ENCODE data around the gene MYH15.

Gene MYH15

DNA sequence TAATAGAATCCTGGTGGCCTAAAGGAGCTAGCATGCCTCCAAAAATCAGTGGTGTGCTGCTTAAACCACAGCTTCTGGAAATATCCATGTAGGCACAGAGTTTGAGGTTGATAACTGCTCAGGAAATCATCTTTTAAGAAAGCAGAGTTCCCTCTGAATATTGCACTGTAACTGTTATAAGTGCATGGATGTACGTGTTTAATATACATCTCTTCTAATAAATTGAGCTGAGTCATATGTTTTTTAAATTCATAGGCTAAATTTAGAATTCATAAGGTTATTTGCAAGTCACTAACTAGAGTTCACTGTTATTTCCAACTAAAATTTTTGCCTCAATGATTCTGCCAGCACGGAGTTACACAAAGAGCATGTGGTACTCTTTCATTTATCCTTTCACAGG lies 68.9 kb downstream of the MYH15 start:
- no peak overlapping the region for H3K27ac ChIP-seq
- no peak for TF ChIP-seq CTCF (conservative IDR thresholded peaks at IDR 0.05)

DNA sequence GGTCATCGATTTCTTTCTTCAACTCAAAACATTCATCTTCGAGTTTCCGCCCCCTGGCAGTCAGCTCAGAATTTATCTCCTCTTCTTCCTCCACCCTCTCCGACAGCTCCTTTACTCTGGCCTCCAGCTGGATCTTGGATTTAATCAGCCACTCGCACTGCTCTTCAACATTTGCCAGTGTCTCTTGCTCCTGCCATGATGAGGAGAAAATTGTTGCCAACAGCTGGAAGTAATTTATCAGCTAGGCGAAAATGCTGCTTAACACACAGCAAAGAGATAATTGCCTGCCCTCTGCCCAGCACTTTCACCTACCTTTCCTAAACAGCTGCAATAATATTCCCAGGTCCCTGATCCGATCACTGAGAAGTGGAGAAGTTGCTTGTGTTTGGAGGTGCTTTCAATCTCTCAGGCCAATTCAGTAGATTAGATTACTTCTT lies 69.3 kb downstream of the MYH15 start:
- no peak for TF ChIP-seq CTCF (conservative IDR thresholded peaks at IDR 0.05)
- H3K27ac ChIP-seq = no peak overlapping the region

DNA sequence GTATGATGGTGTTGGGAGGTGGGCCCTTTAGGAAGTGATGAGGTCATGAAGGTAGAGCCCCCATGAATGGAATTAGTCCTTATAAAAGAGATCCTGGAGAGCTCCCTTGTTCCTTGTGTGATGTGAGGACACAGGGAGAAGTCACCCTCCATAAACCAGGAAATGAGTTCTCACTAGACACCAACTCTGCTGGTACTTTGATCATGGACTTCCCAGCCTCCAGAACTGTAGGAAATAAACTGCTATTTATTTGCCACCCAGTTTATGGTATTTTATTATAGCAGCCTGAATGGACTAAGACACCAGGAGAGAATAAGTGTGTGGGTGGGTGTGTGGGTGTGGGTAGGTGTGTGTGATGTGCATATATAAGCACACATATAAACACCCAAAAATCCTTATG lies 71.9 kb downstream of the MYH15 start:
- no peak overlapping the region for H3K27ac ChIP-seq
- no peak for TF ChIP-seq CTCF (conservative IDR thresholded peaks at IDR 0.05)

- H3K27ac ChIP-seq = peak overlapping the region; percentile 21; the same call in 1 of the 2 replicates
- TF ChIP-seq CTCF (conservative IDR thresholded peaks at IDR 0.05) = peak; percentile 60
Observed at GRCh38 chr3:108437439-108437838, 73.0 kb downstream of the MYH15 start.

- TF ChIP-seq CTCF (conservative IDR thresholded peaks at IDR 0.05) = no peak
Observed at GRCh38 chr3:108433928-108434327, 76.5 kb downstream of the MYH15 start.

GRCh38 chr3:108432431-108432830 lies 78.0 kb downstream of the MYH15 start:
- no peak overlapping the region for H3K27ac ChIP-seq
- TF ChIP-seq CTCF (conservative IDR thresholded peaks at IDR 0.05) = no peak

More at GRCh38 chr3:108433928-108434327, 76.5 kb downstream of the MYH15 start:
- no peak overlapping the region for H3K27ac ChIP-seq

DNA sequence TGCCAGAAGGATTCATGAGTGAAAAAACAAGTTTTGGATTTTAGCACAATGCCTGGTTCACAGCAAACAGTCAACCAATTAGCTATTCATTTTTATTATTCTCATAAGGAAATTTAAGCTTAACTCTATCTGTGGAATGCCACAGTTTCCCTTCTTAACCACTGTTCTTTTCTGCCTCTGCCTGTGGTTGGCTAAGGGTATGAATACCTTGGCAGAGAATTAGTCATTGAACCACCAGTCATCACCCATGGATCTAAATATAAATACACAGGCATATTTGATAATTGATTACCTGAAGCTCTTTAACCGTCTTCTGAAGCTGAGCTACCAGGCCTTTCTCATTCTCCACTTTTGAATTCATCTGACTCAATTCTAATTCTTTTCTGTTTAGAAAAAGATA lies 79.9 kb downstream of the MYH15 start:
- TF ChIP-seq CTCF (conservative IDR thresholded peaks at IDR 0.05) = no peak
- no peak overlapping the region for H3K27ac ChIP-seq

- no peak for TF ChIP-seq CTCF (conservative IDR thresholded peaks at IDR 0.05)
- H3K27ac ChIP-seq = no peak overlapping the region
Observed at GRCh38 chr3:108428586-108428985, 81.8 kb downstream of the MYH15 start.
